Breast epithelium (tissue), 4 donors: ENCODE results near the gene STIM2. TPM values are rescaled to one million over a fixed set of nuclear protein-coding genes. Genes with fewer than 3 reads are reported as not detected.
A peak's percentile ranks its signal among the peaks of the same experiment; 100 is the strongest.

Experiments
- DNase-seq, 2 donors: peaks; one replicate each; pipeline ENCODE4 v3.0.0-alpha.2; 2019; ENCODE audit warnings: low spot score in 2 of 2
- H3K27ac ChIP-seq, 2 donors: fragments of 200-600 bp; sonication (generic) in 1 of 2; one replicate each; pipeline ENCODE4 v1.5.1; 2016 to 2019; ENCODE audit warnings: mild to moderate bottlenecking in 1 of 2
- H3K27me3 ChIP-seq, 2 donors: fragments of 200-600 bp; sonication (generic) in 1 of 2; one replicate each; pipeline versions ENCODE4 v1.5.1 to v1.6.0; 2017 to 2019; ENCODE audit warnings: control low read depth in 1 of 2, mild to moderate bottlenecking in 1 of 2
- H3K36me3 ChIP-seq: fragments of 200-600 bp; one replicate; pipeline ENCODE4 v1.5.1; 2019
- H3K4me1 ChIP-seq, 2 donors: fragments of 200-600 bp; sonication (generic); one replicate each; pipeline ENCODE4 v1.5.1; 2016 to 2019; ENCODE audit warnings: control low read depth in 1 of 2
- H3K4me3 ChIP-seq, 3 donors: fragments of 200-600 bp; sonication (generic); 1 replicate in 2 of 3; 2 replicates in 1 of 3; pipeline ENCODE4 v1.5.1; 2016 to 2019; ENCODE audit warnings: mild to moderate bottlenecking in 3 of 3, moderate library complexity in 2 of 3
- H3K9me3 ChIP-seq, 2 donors: fragments of 200-600 bp; sonication (generic) in 1 of 2; one replicate each; pipeline ENCODE4 v1.5.1; 2016 to 2019; ENCODE audit warnings: control low read depth in 1 of 2
- POLR2A ChIP-seq: fragments of 450-650 bp; IDR thresholded peaks from one replicate; pipeline ENCODE4 v1.6.1; 2016; ENCODE audit warnings: antibody characterized with exemption, mild to moderate bottlenecking, moderate library complexity
- POLR2AphosphoS5 ChIP-seq, 3 donors: sonication (generic); formaldehyde crosslinking; IDR thresholded peaks; one replicate each; pipeline ENCODE4 v1.6.1; 2017; ENCODE audit warnings: antibody characterized with exemption in 3 of 3
- intact Hi-C: fragments of 100-400 bp; cut with DNase I; formaldehyde crosslinking; loops from one replicate; pipeline ENCODE4 v1.15.1; 2023; ENCODE audit warnings: low total_unique reads
- total RNA-seq, 3 donors: library from RNA; depleted of rRNA; stranded (reverse); fragments of >200 nt; gene quantifications; one replicate each; pipeline ENCODE4 v1.1.0, GENCODE V29; 2016
- TF ChIP-seq, protein P1 (sequence below), 3 donors: fragments of 450-650 bp; IDR thresholded peaks; one replicate each; pipeline ENCODE4 v1.5.1; 2016 to 2017; ENCODE audit warnings: antibody characterized with exemption in 3 of 3, mild to moderate bottlenecking in 3 of 3, moderate library complexity in 3 of 3

Gene STIM2
- total RNA-seq, 3 donors from 2014 or later = 12.0 to 24.7 (median 23.3) TPM

DNA sequence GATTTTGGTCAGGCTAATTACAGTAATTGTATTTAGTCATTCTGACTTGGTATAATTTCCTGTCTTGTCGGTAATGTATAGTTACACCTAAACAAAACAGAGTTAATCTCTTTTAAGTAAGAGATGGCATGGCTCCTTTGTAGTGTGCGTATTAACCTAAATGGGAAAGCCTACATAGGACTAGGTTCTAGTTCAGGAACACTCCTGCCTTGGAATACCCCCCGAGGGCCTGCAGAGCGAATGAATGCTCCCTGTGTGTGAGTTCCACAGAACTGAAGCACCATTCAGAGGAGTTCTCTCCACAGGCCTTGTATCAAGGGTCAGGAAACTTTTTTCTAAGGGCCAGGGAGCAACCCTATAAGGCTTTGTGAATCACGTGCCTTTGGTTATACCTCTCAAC is 44.9 kb upstream of the STIM2 start:
- H3K9me3 ChIP-seq = no peaks in the 10 kb centered on the region
- no peak overlapping the region for H3K4me3 ChIP-seq
- no peak for DNase-seq
- peak overlapping the region in 1 of 2 donors; percentile 38 for H3K27ac ChIP-seq
- TF ChIP-seq POLR2A = no peak
- TF ChIP-seq, protein P1, sequence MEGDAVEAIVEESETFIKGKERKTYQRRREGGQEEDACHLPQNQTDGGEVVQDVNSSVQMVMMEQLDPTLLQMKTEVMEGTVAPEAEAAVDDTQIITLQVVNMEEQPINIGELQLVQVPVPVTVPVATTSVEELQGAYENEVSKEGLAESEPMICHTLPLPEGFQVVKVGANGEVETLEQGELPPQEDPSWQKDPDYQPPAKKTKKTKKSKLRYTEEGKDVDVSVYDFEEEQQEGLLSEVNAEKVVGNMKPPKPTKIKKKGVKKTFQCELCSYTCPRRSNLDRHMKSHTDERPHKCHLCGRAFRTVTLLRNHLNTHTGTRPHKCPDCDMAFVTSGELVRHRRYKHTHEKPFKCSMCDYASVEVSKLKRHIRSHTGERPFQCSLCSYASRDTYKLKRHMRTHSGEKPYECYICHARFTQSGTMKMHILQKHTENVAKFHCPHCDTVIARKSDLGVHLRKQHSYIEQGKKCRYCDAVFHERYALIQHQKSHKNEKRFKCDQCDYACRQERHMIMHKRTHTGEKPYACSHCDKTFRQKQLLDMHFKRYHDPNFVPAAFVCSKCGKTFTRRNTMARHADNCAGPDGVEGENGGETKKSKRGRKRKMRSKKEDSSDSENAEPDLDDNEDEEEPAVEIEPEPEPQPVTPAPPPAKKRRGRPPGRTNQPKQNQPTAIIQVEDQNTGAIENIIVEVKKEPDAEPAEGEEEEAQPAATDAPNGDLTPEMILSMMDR (IDR thresholded peaks at IDR 0.05) = no peak
- TF ChIP-seq POLR2AphosphoS5 (IDR thresholded peaks at IDR 0.05) = no peak
- H3K36me3 ChIP-seq = no peaks in the 10 kb centered on the region
- H3K27me3 ChIP-seq = no peaks in the 10 kb centered on the region
- intact Hi-C loops = no loop called here
- H3K4me1 ChIP-seq = no peaks in the 10 kb centered on the region

DNA sequence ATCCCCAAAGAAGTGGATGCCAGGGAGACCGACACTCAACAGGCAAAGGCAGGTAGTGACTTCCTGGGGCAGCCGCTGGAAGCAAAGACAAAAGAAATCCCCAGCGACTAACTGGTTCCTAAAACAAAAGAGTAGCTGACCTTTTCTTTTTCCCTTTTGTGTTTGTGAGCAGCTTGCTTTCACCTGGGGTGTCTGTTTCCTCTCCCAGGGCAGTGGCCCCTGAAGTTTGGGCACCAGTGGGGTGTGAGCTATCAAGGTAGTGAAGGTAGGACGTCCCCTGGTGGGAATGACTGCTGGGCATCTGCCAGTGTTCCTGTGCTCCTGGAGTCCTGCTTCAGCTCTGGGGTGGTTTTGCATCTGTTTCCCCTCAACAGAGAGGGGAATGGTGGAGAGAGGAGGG is 41.6 kb upstream of the STIM2 start:
- TF ChIP-seq, protein P1 (IDR thresholded peaks at IDR 0.05) = no peak
- no peak for TF ChIP-seq POLR2AphosphoS5 (IDR thresholded peaks at IDR 0.05)
- no peak for TF ChIP-seq POLR2A
- no peak for DNase-seq
- H3K4me1 ChIP-seq = no peaks in the 10 kb centered on the region

DNA sequence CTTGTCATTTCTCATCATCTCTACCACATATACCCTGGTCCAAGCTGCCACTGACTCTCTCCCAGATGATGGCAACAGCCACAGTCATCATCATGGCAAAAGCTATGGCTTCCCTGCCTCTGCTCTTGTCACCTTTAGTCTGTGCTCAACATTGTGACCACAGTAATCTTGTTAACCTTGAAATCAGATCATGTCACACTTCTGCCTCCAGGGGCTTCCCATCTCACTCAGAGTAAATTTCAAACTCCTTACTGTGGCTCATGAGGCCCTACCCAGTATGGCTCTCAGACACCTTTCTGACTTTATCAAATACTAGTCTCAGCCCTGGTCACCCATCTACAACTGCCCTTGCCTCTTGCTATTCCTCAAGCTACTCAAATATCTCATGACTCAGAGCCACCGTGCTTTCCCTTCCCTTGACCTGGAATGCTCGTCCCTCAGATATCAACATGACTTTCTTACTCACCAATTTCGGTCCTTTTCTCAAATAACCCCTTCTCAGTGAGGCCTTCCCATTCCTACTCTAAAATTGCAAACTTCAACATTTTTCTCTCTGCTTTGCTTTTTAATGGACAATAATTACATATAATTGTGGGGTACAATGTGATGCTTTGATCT is 41.1 kb upstream of the STIM2 start:
- TF ChIP-seq, protein P1 (IDR thresholded peaks at IDR 0.05) = no peak
- TF ChIP-seq POLR2A (no peak), POLR2AphosphoS5 (IDR thresholded peaks at IDR 0.05) (no peak)
- H3K9me3 ChIP-seq = peaks cover 0 to 7% of the 10 kb centered on the region in 2 donors
- H3K4me1 ChIP-seq = no peaks in the 10 kb centered on the region
- H3K27me3 ChIP-seq = no peaks in the 10 kb centered on the region
- H3K36me3 ChIP-seq = no peaks in the 10 kb centered on the region
- DNase-seq = no peak
- intact Hi-C loops = no loop called here
- H3K4me3 ChIP-seq = no peak overlapping the region
- no peak overlapping the region for H3K27ac ChIP-seq

More for the DNA sequence above, 41.6 kb upstream of the STIM2 start:
- Histone ChIP-seq H3K9me3 (peaks cover 0 to 7% of the 10 kb centered on the region in 2 donors), H3K36me3 (no peaks in the 10 kb centered on the region), H3K27ac (no peak overlapping the region), H3K4me3 (no peak overlapping the region), H3K27me3 (no peaks in the 10 kb centered on the region)
- intact Hi-C loops = no loop called here

DNA sequence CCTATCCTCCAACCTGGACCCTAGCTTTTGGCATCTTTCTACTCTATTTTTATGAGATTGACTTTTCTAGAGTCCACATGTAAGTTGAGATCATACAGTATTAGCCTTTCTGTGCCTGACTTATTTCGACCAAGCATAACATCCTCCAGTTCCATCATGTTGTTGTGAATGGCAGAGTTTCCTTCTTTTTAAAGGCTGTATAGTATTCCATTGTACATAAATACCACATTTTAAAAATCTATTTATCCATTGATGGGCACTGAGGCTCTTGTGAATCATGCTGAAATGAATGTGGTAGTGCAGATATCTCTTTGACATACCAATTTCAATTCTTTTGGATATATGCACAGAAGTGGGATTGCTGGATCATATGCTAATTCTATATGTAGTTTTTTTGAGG is 40.3 kb upstream of the STIM2 start:
- intact Hi-C loops = no loop called here
- Histone ChIP-seq H3K4me3 (no peak overlapping the region), H3K9me3 (peaks cover 0 to 7% of the 10 kb centered on the region in 2 donors), H3K27me3 (no peaks in the 10 kb centered on the region), H3K4me1 (no peaks in the 10 kb centered on the region), H3K36me3 (no peaks in the 10 kb centered on the region), H3K27ac (no peak overlapping the region)
- no peak for TF ChIP-seq POLR2AphosphoS5 (IDR thresholded peaks at IDR 0.05)
- TF ChIP-seq, protein P1 (IDR thresholded peaks at IDR 0.05) = no peak
- TF ChIP-seq POLR2A = no peak
- DNase-seq = no peak

DNA sequence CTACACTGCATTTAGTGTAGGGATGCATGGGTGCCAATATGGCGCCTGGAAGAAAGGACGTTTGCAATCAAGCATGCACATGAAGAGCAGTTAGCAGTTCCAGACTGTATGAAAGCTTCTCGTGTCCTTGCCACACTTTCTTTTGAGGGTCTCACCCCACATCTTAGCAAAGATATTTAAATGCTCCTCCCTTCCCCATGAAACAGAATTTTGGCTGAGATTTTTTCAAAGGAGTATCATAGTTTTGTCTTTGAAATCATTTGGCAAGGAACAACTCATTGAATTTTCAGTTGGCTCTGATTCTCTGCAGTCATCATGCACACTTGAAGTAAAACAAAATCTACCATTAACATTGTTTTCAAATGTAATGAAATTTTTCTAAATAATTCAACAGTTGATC is 39.6 kb upstream of the STIM2 start:
- Histone ChIP-seq H3K27me3 (no peaks in the 10 kb centered on the region), H3K27ac (no peak overlapping the region), H3K4me3 (no peak overlapping the region), H3K9me3 (peaks cover 0 to 7% of the 10 kb centered on the region in 2 donors), H3K4me1 (no peaks in the 10 kb centered on the region), H3K36me3 (no peaks in the 10 kb centered on the region)
- intact Hi-C loops = no loop called here
- no peak for DNase-seq
- TF ChIP-seq POLR2A (no peak), POLR2AphosphoS5 (IDR thresholded peaks at IDR 0.05) (no peak)
- TF ChIP-seq, protein P1 (IDR thresholded peaks at IDR 0.05) = no peak
